ENCODE results near the gene SFTPD. TPM values are rescaled to one million over a fixed set of nuclear protein-coding genes. Genes with fewer than 3 reads are reported as not detected.

Gene SFTPD
- total and polyA plus RNA-seq, 2 donors from 2014 or later: 1.7 TPM

DNA sequence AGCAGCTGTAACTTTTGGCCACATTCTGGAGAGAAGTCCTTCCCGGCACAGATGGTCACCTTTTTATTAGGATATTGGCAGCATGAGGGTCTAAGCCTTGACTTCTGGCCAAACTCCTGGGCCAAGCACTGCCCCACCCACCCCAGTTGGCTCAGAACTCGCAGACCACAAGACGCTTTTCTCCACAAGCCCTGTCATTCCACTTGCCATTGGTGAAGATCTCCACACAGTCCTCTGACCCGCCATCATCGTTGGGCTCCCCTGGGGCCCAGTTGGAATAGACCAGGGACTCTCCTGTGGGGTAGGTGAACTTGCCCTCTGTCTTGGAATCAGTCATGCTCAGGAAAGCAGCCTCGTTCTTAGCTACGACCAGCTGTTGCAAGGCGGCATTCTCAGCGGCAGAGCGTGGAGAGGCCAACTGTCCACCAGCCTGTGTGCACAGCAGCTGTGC is 11.2 kb downstream of the SFTPD start:
- DNase-seq (no peak), FAIRE-seq (no peak)
- no peaks in the 10 kb centered on the region for H3K27me3 ChIP-seq (ENCODE audit: control insufficient read depth, insufficient read depth, low read length)
- no peaks in the 10 kb centered on the region for H3K9me3 ChIP-seq (ENCODE audit: control insufficient read depth in 2 of 3, insufficient read depth in 1 of 3, low read length in 3 of 3)
- H3K9ac ChIP-seq (ENCODE audit: low read length in 3 of 3): no peak overlapping the region
- no peak overlapping the region for H3K27ac ChIP-seq (ENCODE audit: low read depth in 2 of 2, low read length in 2 of 2)
- intact Hi-C loops (cut with DNase I): no loop called here
- TF ChIP-seq, protein P1, sequence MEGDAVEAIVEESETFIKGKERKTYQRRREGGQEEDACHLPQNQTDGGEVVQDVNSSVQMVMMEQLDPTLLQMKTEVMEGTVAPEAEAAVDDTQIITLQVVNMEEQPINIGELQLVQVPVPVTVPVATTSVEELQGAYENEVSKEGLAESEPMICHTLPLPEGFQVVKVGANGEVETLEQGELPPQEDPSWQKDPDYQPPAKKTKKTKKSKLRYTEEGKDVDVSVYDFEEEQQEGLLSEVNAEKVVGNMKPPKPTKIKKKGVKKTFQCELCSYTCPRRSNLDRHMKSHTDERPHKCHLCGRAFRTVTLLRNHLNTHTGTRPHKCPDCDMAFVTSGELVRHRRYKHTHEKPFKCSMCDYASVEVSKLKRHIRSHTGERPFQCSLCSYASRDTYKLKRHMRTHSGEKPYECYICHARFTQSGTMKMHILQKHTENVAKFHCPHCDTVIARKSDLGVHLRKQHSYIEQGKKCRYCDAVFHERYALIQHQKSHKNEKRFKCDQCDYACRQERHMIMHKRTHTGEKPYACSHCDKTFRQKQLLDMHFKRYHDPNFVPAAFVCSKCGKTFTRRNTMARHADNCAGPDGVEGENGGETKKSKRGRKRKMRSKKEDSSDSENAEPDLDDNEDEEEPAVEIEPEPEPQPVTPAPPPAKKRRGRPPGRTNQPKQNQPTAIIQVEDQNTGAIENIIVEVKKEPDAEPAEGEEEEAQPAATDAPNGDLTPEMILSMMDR (IDR thresholded peaks at IDR 0.05; ENCODE audit: borderline replicate concordance, extremely low read depth, insufficient read depth): no peak
- H3K36me3 ChIP-seq (ENCODE audit: control insufficient read depth in 2 of 3, insufficient read depth in 3 of 3, low read length in 3 of 3): no peaks in the 10 kb centered on the region
- no peak overlapping the region for H3K4me3 ChIP-seq (ENCODE audit: low read length in 3 of 3)
- H3K4me1 ChIP-seq (ENCODE audit: control insufficient read depth in 2 of 3, insufficient read depth in 2 of 3, low read depth in 1 of 3, low read length in 3 of 3): no peaks in the 10 kb centered on the region

DNA sequence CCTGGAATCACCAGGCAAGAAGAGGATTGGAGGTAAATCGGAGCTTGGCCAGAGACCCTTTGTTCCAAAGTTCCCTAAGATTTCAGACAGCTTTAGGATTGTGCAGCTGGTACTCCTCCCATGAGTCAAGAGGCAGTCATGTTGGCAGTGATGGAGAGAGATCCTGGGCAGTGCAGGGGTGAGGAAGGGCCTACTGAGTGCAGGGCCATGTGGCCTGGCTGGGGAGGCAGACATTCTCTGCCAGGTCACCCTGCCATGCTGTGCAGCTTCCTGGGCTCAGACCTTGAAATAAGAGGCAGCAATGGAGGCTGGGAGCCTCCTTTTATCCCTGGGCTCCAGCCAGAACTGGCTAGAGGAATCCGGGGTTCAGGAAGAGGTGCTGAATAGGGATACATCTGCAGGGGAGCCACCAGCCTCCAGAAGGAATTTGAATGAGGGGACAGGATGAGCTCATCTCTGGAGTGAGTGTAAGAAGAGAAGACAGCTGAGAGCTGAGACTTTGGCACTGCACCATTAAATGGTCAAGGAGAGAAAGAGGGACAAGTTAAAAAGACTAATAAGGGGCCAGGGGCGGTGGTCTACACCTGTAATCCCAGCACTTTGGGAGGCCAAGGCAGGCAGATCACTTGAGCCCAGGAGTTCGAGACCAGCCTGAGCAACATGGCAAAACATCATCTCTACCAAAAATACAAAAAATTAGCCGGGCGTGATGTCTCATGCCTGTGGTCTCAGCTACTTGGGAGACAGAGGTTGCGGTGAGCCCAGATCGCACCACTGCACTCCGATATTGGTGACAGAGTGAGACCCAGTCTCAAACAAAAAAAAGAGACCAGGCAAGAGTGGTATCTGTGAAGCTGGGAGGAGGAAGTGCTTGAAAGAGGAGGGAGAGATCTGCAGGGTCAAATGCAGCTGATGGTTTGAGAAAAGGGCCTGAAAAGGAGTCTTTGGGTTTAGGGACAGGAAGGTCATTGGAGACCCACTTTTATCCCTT is 12.0 kb downstream of the SFTPD start:
- FAIRE-seq: no peak
- H3K9ac ChIP-seq (ENCODE audit: low read length in 3 of 3): no peak overlapping the region
- H3K36me3 ChIP-seq (ENCODE audit: control insufficient read depth in 2 of 3, insufficient read depth in 3 of 3, low read length in 3 of 3): no peaks in the 10 kb centered on the region
- no peak for DNase-seq
- H3K4me1 ChIP-seq (ENCODE audit: control insufficient read depth in 2 of 3, insufficient read depth in 2 of 3, low read depth in 1 of 3, low read length in 3 of 3): no peaks in the 10 kb centered on the region
- H3K27me3 ChIP-seq (ENCODE audit: control insufficient read depth, insufficient read depth, low read length): no peaks in the 10 kb centered on the region
- no peak overlapping the region for H3K4me3 ChIP-seq (ENCODE audit: low read length in 3 of 3)
- no peaks in the 10 kb centered on the region for H3K9me3 ChIP-seq (ENCODE audit: control insufficient read depth in 2 of 3, insufficient read depth in 1 of 3, low read length in 3 of 3)
- TF ChIP-seq, protein P1 (IDR thresholded peaks at IDR 0.05; ENCODE audit: borderline replicate concordance, extremely low read depth, insufficient read depth): no peak
- intact Hi-C loops (cut with DNase I): no loop called here
- H3K27ac ChIP-seq (ENCODE audit: low read depth in 2 of 2, low read length in 2 of 2): no peak overlapping the region

DNA sequence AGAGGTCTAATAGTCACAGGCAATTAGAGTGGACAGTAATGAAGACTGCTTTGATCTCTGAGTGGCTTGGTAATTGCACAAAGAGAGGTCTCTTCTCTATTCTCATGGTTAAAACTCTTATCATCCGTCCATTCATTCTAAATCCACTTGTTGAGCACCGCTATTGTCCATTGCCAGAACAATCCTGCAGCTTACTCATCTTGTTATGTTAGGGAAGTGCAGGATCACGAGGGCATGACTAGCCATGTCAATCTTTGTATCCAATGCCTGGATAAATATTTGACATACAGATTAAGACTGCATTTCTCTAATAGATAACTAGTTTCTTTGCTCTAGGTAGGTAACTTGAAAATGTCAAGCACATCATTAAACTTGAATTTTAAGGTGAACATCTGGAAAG is 14.9 kb downstream of the SFTPD start:
- H3K27ac ChIP-seq (ENCODE audit: low read depth in 2 of 2, low read length in 2 of 2): no peak overlapping the region
- intact Hi-C loops (cut with DNase I): no loop called here
- TF ChIP-seq, protein P1 (IDR thresholded peaks at IDR 0.05; ENCODE audit: borderline replicate concordance, extremely low read depth, insufficient read depth): no peak
- H3K27me3 ChIP-seq (ENCODE audit: control insufficient read depth, insufficient read depth, low read length): no peaks in the 10 kb centered on the region
- peaks cover 0 to 2% (median 0%) of the 10 kb centered on the region in 3 donors for H3K4me1 ChIP-seq (ENCODE audit: control insufficient read depth in 2 of 3, insufficient read depth in 2 of 3, low read depth in 1 of 3, low read length in 3 of 3)
- DNase-seq (no peak), FAIRE-seq (no peak)
- no peaks in the 10 kb centered on the region for H3K9me3 ChIP-seq (ENCODE audit: control insufficient read depth in 2 of 3, insufficient read depth in 1 of 3, low read length in 3 of 3)
- no peak overlapping the region for H3K4me3 ChIP-seq (ENCODE audit: low read length in 3 of 3)
- no peak overlapping the region for H3K9ac ChIP-seq (ENCODE audit: low read length in 3 of 3)
- no peaks in the 10 kb centered on the region for H3K36me3 ChIP-seq (ENCODE audit: control insufficient read depth in 2 of 3, insufficient read depth in 3 of 3, low read length in 3 of 3)

All from kidney (tissue), 14 donors.